Common myeloid progenitor, CD34-positive (primary cell): ENCODE data around the gene SNAPC1.
A peak's percentile ranks its signal among the peaks of the same experiment; 100 is the strongest.

ENCODE experiments used
- CTCF ChIA-PET: fragments of 350-600 bp; sonication (Branson Sonifier 250); formaldehyde crosslinking; loops from one replicate; lab custom pipeline; 2021; ENCODE audit warnings: antibody characterized with exemption; lab: Charles Lee
- POLR2A ChIA-PET: fragments of 350-600 bp; sonication (Branson Sonifier 250); formaldehyde crosslinking; loops from one replicate; lab custom pipeline; 2021; ENCODE audit warnings: antibody characterized with exemption; lab: Charles Lee
- DNase-seq, 3 donors: peaks; one replicate each; pipeline versions ENCODE4 v3.0.0 to v3.0.0-alpha.2; 2013
- H3K27ac ChIP-seq, 2 experiments: 1 replicate in 1 of 2; 2 replicates in 1 of 2; pipeline ENCODE4 v1.7.0; 2013; ENCODE audit warnings: inconsistent platforms in 2 of 2, low read length in 2 of 2, mild to moderate bottlenecking in 2 of 2, low read depth in 1 of 2, moderate library complexity in 1 of 2; ENCODE audit not compliant: severe bottlenecking in 2 of 2, insufficient read depth in 1 of 2, poor library complexity in 1 of 2
- H3K27me3 ChIP-seq, 5 experiments: replicated peaks in 2 of 5; 1 replicate in 3 of 5; 2 replicates in 2 of 5; pipeline versions ENCODE4 v1.6.1 to v1.7.0; 2013; ENCODE audit warnings: low read length in 4 of 5, mild to moderate bottlenecking in 2 of 5, moderate library complexity in 2 of 5, inconsistent platforms in 1 of 5; ENCODE audit not compliant: insufficient read depth in 5 of 5, control insufficient read depth in 4 of 5
- H3K36me3 ChIP-seq, 4 experiments: 1 replicate in 2 of 4; 2 replicates in 2 of 4; pipeline versions ENCODE4 v1.6.1 to v1.7.0; 2013; ENCODE audit warnings: low read length in 3 of 4, control low read depth in 1 of 4, mild to moderate bottlenecking in 1 of 4; ENCODE audit not compliant: control insufficient read depth in 4 of 4, insufficient read depth in 4 of 4
- H3K4me1 ChIP-seq, 4 experiments: 1 replicate in 3 of 4; 2 replicates in 1 of 4; pipeline versions ENCODE4 v1.6.1 to v1.7.1; 2013; ENCODE audit warnings: low read length in 3 of 4, mild to moderate bottlenecking in 3 of 4, control low read depth in 1 of 4, inconsistent platforms in 1 of 4, moderate library complexity in 1 of 4; ENCODE audit not compliant: control insufficient read depth in 4 of 4, insufficient read depth in 4 of 4; ENCODE audit errors: control extremely low read depth in 1 of 4
- H3K4me3 ChIP-seq, 7 experiments: 1 replicate in 4 of 7; 2 replicates in 3 of 7; pipeline versions ENCODE4 v1.5.1 to v1.7.0; 2013; ENCODE audit warnings: mild to moderate bottlenecking in 7 of 7, low read length in 6 of 7, moderate library complexity in 6 of 7, inconsistent platforms in 2 of 7, low read depth in 2 of 7, control low read depth in 1 of 7; ENCODE audit not compliant: insufficient read depth in 4 of 7, control insufficient read depth in 1 of 7; ENCODE audit errors: extremely low read depth in 1 of 7
- H3K9me3 ChIP-seq, 5 experiments: 1 replicate in 4 of 5; 2 replicates in 1 of 5; pipeline versions ENCODE4 v1.6.1 to v1.7.1; 2013; ENCODE audit warnings: low read length in 4 of 5, mild to moderate bottlenecking in 2 of 5, inconsistent platforms in 1 of 5, low read depth in 1 of 5, moderate library complexity in 1 of 5; ENCODE audit not compliant: control insufficient read depth in 4 of 5, insufficient read depth in 2 of 5; ENCODE audit errors: control extremely low read depth in 1 of 5
- WGBS: methylation state at CpG from one replicate; pipeline ENCODE4 v1.1.5; 2013; ENCODE audit not compliant: insufficient coverage; 5-methylcytosine and 5-hydroxymethylcytosine counted together

Gene SNAPC1

DNA sequence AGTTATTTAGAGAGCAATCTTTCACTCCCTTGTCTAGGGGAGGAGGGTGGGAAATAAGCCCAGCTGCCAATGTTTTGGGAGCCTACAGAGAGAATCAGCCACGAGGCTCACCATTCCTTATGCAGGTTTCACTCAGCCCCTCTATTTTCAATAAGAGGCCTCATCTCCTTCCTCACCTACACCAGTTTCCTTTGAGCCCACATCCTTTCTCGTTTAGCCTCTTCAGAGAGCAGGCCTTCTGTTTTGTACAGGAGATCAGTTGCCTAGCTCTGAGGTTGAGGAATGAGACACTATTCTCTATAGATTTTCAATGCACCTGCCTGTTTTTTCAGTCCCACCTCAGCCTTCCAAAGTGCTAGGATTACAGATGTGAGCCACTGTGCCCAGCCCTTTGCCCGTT, 17.9 kb downstream of the SNAPC1 start:
- Histone ChIP-seq H3K4me3 (no peak overlapping the region), H3K27me3 (no peaks in the 10 kb centered on the region), H3K27ac (no peak overlapping the region), H3K36me3 (peaks cover 9 to 66% (median 33%) of the 10 kb centered on the region in 4 experiments), H3K9me3 (no peaks in the 10 kb centered on the region), H3K4me1 (no peaks in the 10 kb centered on the region)
- no peak for DNase-seq
- CTCF ChIA-PET = interaction anchor here (1.2 kb wide), 1 partner anchor 9 kb away, joined by 3 read pairs; no protein-coding TSS in a partner anchor
- 80% methylated on average over 1 of the region's 3 CpGs for WGBS
- POLR2A ChIA-PET = no interaction called here

DNA sequence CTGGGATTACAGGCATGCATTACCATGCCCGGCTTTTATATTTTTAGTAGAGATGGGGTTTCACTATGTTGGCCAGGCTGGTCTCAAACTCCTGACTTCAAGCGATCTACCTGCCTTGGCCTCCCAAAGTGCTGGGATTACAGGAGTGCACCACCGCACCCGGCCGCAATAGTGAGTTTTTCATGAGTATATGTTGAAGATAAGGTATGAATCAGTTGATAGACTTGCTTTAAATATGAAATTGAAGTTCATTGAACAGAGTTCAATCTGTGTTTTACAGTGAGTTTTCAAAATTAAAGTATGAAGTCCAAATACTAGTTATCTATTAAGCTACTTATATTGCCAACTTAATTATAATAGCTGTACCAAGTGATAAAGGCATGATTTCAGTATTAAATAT, 35.1 kb downstream of the SNAPC1 start:
- Histone ChIP-seq H3K4me3 (no peak overlapping the region), H3K27me3 (no peaks in the 10 kb centered on the region), H3K27ac (no peak overlapping the region), H3K36me3 (peaks cover 2 to 22% (median 6%) of the 10 kb centered on the region in 4 experiments), H3K9me3 (no peaks in the 10 kb centered on the region), H3K4me1 (no peaks in the 10 kb centered on the region)
- 94% methylated on average over 5 of the region's 5 CpGs for WGBS
- no peak for DNase-seq
- CTCF ChIA-PET = interaction anchor here (0.6 to 1.0 kb wide), 3 partner anchors 219 to 517 kb away, joined by 3 read pairs; no protein-coding TSS in a partner anchor
- POLR2A ChIA-PET = no interaction called here

DNA sequence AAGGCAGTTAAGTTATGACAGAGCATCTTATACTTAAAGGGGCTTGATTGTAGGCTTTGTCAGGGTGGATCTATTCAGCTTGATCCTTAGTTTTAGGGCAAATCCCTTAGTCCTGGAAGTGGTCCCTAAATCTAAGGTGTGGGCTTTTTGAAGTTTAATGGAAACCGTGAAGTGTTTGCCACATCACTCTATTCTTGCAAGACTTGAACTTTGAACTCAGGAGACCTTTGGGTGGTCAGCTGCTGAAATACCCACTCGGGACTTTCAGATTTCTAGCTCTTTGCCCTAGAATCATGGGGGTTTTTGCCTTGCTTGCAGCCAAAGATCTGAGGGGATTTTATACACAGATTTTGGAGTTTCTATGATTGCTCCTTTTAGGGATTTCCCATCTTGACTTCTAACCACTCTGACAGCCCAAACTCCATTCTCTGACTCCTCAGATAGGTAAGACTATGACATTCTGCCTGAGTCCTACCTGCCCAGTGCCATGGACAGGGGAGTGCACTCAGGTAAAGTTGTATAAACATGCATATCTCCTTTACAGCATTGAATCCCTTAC, 39.9 kb downstream of the SNAPC1 start:
- WGBS = 100% methylated on average over 2 of the region's 2 CpGs
- CTCF ChIA-PET = no interaction called here

DNA sequence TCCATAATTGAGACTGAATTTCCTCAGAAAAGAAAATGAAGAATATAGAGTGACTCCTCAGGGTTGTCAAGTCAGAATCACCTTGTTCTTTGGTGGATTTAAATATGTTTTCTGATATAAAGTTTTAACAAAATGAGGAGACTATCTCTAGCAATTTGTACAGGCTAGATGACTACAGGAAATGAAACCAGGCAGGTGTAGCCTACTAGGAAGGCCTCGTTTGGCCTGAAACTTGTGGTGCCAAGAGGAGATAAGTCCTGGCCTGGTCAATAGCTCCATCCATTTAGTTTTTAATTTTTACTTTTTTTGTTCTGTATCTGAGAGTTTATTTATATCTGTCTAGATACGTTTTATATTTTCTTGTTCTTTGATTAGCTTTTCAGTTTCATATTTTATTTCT, 41.5 kb downstream of the SNAPC1 start:
- H3K27me3 ChIP-seq = no peaks in the 10 kb centered on the region
- no peaks in the 10 kb centered on the region for H3K36me3 ChIP-seq
- ChIA-PET POLR2A (no interaction called here), CTCF (interaction anchor here (1.8 kb wide), 1 partner anchor 34 kb away, joined by 5 read pairs; no protein-coding TSS in a partner anchor)
- no peak overlapping the region for H3K27ac ChIP-seq
- no peaks in the 10 kb centered on the region for H3K9me3 ChIP-seq
- no peak for DNase-seq
- 60% methylated on average over 1 of the region's 2 CpGs for WGBS
- no peaks in the 10 kb centered on the region for H3K4me1 ChIP-seq
- no peak overlapping the region for H3K4me3 ChIP-seq

More for the DNA sequence above, 39.9 kb downstream of the SNAPC1 start:
- no peak overlapping the region for H3K4me3 ChIP-seq
- POLR2A ChIA-PET = no interaction called here
- no peaks in the 10 kb centered on the region for H3K4me1 ChIP-seq
- H3K36me3 ChIP-seq = no peaks in the 10 kb centered on the region
- H3K9me3 ChIP-seq = no peaks in the 10 kb centered on the region
- no peak for DNase-seq
- H3K27ac ChIP-seq = no peak overlapping the region
- H3K27me3 ChIP-seq = no peaks in the 10 kb centered on the region

DNA sequence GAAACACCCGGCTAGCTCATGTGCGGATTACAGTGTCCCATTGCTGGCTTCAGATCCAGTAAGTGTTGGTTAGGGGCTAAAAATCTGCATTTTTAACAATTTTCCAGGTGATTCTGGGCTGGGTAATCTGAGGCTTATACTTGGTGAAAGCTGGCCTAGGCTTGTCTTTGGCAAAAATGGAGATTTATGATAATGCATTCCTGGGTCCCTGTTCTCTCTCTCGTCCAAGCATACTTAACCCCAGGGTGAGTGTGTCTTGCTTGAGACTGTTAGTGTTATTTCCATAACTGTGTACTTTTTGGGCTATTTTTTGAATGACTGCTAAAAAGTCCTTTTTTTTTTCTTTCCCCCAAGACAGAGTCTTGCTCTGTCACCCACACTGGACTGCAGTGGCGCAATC, 43.2 kb downstream of the SNAPC1 start:
- ChIA-PET CTCF (interaction anchor here (0.9 to 1.8 kb wide), 2 partner anchors 9 to 32 kb away, joined by 4 to 5 read pairs; no protein-coding TSS in a partner anchor), POLR2A (no interaction called here)
- H3K4me1 ChIP-seq = no peaks in the 10 kb centered on the region
- no peak overlapping the region for H3K27ac ChIP-seq
- H3K9me3 ChIP-seq = no peaks in the 10 kb centered on the region
- H3K36me3 ChIP-seq = no peaks in the 10 kb centered on the region
- WGBS = 87% methylated on average over 2 of the region's 4 CpGs
- H3K27me3 ChIP-seq = peaks cover 0 to 10% (median 3%) of the 10 kb centered on the region in 5 experiments
- DNase-seq = no peak
- no peak overlapping the region for H3K4me3 ChIP-seq

DNA sequence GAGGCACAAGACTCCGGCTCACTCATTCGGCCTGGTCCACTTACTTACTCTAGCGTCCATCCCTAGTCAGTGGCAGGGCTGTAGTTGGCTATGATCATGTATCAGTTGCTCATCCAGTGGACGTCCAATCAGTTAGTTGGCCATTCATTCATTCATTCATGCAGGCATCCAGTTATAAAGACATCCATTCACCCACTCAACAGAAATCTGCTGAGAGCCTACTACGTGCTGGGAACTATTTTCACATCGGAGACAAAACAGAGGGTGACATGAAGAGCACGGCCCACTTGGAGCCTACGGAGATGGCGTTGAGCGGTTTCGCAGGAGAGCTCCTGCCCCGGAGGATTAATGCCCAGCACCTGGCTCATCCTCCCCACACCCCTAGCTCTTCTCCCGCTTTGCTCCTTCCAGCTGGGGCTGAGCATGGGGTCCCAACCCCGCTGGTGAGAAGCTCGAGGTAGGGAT, 49.7 kb downstream of the SNAPC1 start:
- CTCF ChIA-PET = no interaction called here
- peak overlapping the region in 2 of 7 experiments; percentile 17 to 34 for H3K4me3 ChIP-seq

DNA sequence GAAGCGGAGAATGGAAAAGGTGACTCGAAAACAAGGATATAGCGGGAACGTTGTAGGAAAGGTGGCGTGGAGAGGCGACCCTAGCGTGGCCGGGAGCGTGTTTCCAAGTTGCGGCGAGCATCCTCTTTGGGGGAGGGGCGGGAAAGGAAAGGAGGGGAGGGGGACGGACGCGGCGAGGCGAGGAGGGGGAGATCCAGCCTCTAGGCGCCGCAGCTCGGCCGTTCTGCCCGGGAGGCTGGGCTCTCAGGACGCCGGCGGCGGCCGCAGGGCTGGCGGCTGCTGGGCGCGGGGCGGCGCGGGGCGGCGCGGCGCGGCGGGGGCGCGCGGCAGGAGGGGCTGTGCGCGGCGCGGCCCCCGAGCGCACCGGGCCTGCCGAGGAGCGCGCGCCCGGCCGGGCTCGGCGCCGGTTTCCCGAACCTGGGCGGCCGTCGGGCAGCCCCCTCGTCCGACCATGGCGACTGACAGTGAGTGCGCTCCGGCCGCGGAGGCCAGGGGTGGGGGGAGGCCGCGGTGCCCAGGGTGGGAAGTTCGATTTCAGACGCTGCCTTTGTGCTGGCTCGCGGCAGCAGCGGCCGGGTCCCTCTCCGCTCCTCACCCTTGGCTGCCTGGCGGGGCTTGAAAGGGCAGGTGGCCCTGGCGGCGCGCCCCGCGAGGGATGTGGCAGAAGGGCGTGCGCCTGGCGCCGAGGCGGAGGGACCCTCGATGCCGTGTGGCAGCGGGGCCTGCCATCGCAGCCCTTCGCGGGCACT, 50.3 kb downstream of the SNAPC1 start, which contains the start of gene SYT16:
TSS of gene SYT16 (plus strand) at position 357 of the 749 bp plus-strand sequence.
- ChIA-PET CTCF (no interaction called here), POLR2A (no interaction called here)
- Histone ChIP-seq H3K4me1 (peaks cover 0 to 8% (median 6%) of the 10 kb centered on the region in 4 experiments), H3K36me3 (no peaks in the 10 kb centered on the region), H3K27ac (no peak within 1 kb of the TSS), H3K9me3 (peaks cover 0 to 2% (median 0%) of the 10 kb centered on the region in 5 experiments), H3K4me3 (peak within 1 kb of the TSS in 6 of 7 experiments; percentile 38 to 74 (median 61)), H3K27me3 (peaks cover 13 to 66% (median 31%) of the 10 kb centered on the region in 5 experiments)
- peak; percentile 11 to 42 (median 33) for DNase-seq
- 5% methylated on average over 65 of the region's 95 CpGs for WGBS

More for the DNA sequence above, 49.7 kb downstream of the SNAPC1 start:
- WGBS = 98% methylated on average over 6 of the region's 15 CpGs
- peaks cover 0 to 2% (median 0%) of the 10 kb centered on the region in 5 experiments for H3K9me3 ChIP-seq
- no peaks in the 10 kb centered on the region for H3K36me3 ChIP-seq
- peaks cover 13 to 66% (median 31%) of the 10 kb centered on the region in 5 experiments for H3K27me3 ChIP-seq
- no peak overlapping the region for H3K27ac ChIP-seq
- POLR2A ChIA-PET = no interaction called here
- DNase-seq = no peak
- peaks cover 0 to 8% (median 6%) of the 10 kb centered on the region in 4 experiments for H3K4me1 ChIP-seq
